GM18517 (cell line): Measurements from ENCODE around the gene NCOA1.
"Not testable (repeated sequence)": the region's sequence is repeated elsewhere in the genome, so short reads cannot be mapped to it uniquely, and the experiment has no call there.

Experiments
- ATAC-seq: cut with Tn5 transposase; IDR thresholded peaks from one replicate; pipeline ENCODE4 v1.9.1; 2021; ENCODE audit warnings: mild to moderate bottlenecking, moderate library complexity; ENCODE audit not compliant: unreplicated experiment

Gene NCOA1

GRCh38 chr2:24570225-24570624 lies 79.2 kb downstream of the NCOA1 start:
- ATAC-seq: no peak

GRCh38 chr2:24571828-24572442 lies 80.9 kb downstream of the NCOA1 start:
- ATAC-seq: no peak

GRCh38 chr2:24576146-24576545 lies 85.1 kb downstream of the NCOA1 start:
- ATAC-seq: no peak

GRCh38 chr2:24576617-24577016 lies 85.6 kb downstream of the NCOA1 start:
- ATAC-seq: no peak

- ATAC-seq: peak; percentile 72
Measured at GRCh38 chr2:24577481-24577880, 86.4 kb downstream of the NCOA1 start.

GRCh38 chr2:24579053-24579803 lies 88.2 kb downstream of the NCOA1 start:
- no peak for ATAC-seq

GRCh38 chr2:24580561-24580960 lies 89.5 kb downstream of the NCOA1 start:
- no peak for ATAC-seq

GRCh38 chr2:24581971-24582370 lies 90.9 kb downstream of the NCOA1 start:
- not testable (repeated sequence) for ATAC-seq

GRCh38 chr2:24586955-24587354 lies 95.9 kb downstream of the NCOA1 start:
- peak; percentile 65 for ATAC-seq

GRCh38 chr2:24588294-24588693 lies 97.2 kb downstream of the NCOA1 start:
- no peak for ATAC-seq

GRCh38 chr2:24592441-24593100 lies 101.5 kb downstream of the NCOA1 start:
- no peak for ATAC-seq

- no peak for ATAC-seq
Measured at GRCh38 chr2:24594283-24594682, 103.2 kb downstream of the NCOA1 start.

GRCh38 chr2:24597181-24597870 lies 106.3 kb downstream of the NCOA1 start:
- no peak for ATAC-seq

- ATAC-seq: not testable (repeated sequence)
Measured at GRCh38 chr2:24600140-24600539, 109.1 kb downstream of the NCOA1 start.

GRCh38 chr2:24611631-24612030 lies 120.6 kb downstream of the NCOA1 start:
- no peak for ATAC-seq

- ATAC-seq: no peak
Measured at GRCh38 chr2:24613154-24613814, 122.2 kb downstream of the NCOA1 start.

GRCh38 chr2:24616616-24617015 lies 125.6 kb downstream of the NCOA1 start:
- ATAC-seq: no peak

- ATAC-seq: no peak
Measured at GRCh38 chr2:24617424-24617823, 126.4 kb downstream of the NCOA1 start.

- ATAC-seq: no peak
Measured at GRCh38 chr2:24618144-24618543, 127.1 kb downstream of the NCOA1 start.

GRCh38 chr2:24618680-24619079 lies 127.6 kb downstream of the NCOA1 start:
- no peak for ATAC-seq

- ATAC-seq: no peak
Measured at GRCh38 chr2:24620936-24621335, 129.9 kb downstream of the NCOA1 start.
